Gastroesophageal sphincter (tissue), 4 donors: ENCODE data around the gene CCDC88C. TPM values are rescaled to one million over a fixed set of nuclear protein-coding genes. Genes with fewer than 3 reads are reported as not detected.
A peak's percentile ranks its signal among the peaks of the same experiment; 100 is the strongest.

Source experiments
- ATAC-seq: fragments of 150-250 bp; one replicate; pipeline ENCODE4 v1.9.1; 2016; ENCODE audit warnings: mild to moderate bottlenecking, moderate library complexity
- H3K27ac ChIP-seq, 4 donors: fragments of 200-600 bp; sonication (generic) in 3 of 4; 1 replicate in 3 of 4; 2 replicates in 1 of 4; pipeline ENCODE4 v1.5.1; 2016 to 2019
- H3K27me3 ChIP-seq: fragments of 200-600 bp; sonication (generic); one replicate; pipeline ENCODE4 v1.5.1; 2019
- H3K36me3 ChIP-seq, 2 donors: fragments of 200-600 bp; sonication (generic); one replicate each; pipeline ENCODE4 v1.5.1; 2019; ENCODE audit warnings: control low read depth in 1 of 2
- H3K4me1 ChIP-seq, 3 donors: fragments of 200-600 bp; sonication (generic); 1 replicate in 2 of 3; 2 replicates in 1 of 3; pipeline ENCODE4 v1.5.1; 2016 to 2019; ENCODE audit warnings: control low read depth in 2 of 3
- H3K4me3 ChIP-seq, 2 donors: fragments of 200-600 bp; sonication (generic); one replicate each; pipeline ENCODE4 v1.5.1; 2019; ENCODE audit warnings: mild to moderate bottlenecking in 1 of 2, moderate library complexity in 1 of 2
- H3K9me3 ChIP-seq, 3 donors: fragments of 200-600 bp; sonication (generic); one replicate each; pipeline ENCODE4 v1.5.1; 2017 to 2019; ENCODE audit warnings: control low read depth in 2 of 3
- CTCF ChIP-seq, 4 experiments: fragments of 200-600 bp in 2 of 4; fragments of 450-650 bp in 2 of 4; sonication (generic) in 1 of 4; IDR thresholded peaks; one replicate each; pipeline ENCODE4 v1.5.1; 2017 to 2019; ENCODE audit warnings: antibody characterized with exemption in 4 of 4, mild to moderate bottlenecking in 2 of 4, moderate library complexity in 2 of 4
- EP300 ChIP-seq: sonication (generic); formaldehyde crosslinking; IDR thresholded peaks from one replicate; pipeline ENCODE4 v1.6.1; 2017; ENCODE audit warnings: antibody characterized with exemption, mild to moderate bottlenecking
- POLR2A ChIP-seq, 2 donors: fragments of 450-650 bp; IDR thresholded peaks; one replicate each; pipeline ENCODE4 v1.6.1; 2017; ENCODE audit warnings: antibody characterized with exemption in 2 of 2, mild to moderate bottlenecking in 2 of 2, moderate library complexity in 1 of 2
- POLR2AphosphoS5 ChIP-seq: sonication (generic); formaldehyde crosslinking; IDR thresholded peaks from one replicate; pipeline ENCODE4 v1.6.1; 2017; ENCODE audit warnings: antibody characterized with exemption
- WGBS, 2 donors: methylation state at CpG; one replicate each; pipeline ENCODE4 v1.1.5; 2018; ENCODE audit warnings: low coverage in 1 of 2; 5-methylcytosine and 5-hydroxymethylcytosine counted together
- total RNA-seq, 4 donors: library from RNA; depleted of rRNA; stranded (reverse); fragments of >200 nt; gene quantifications; one replicate each; pipeline ENCODE4 v1.1.0, GENCODE V29; 2016

The CCDC88C gene
- total RNA-seq, 4 donors from 2014 or later: 2.0 to 10.1 (median 4.9) TPM

GRCh38 chr14:91231446-91231845, 186.2 kb downstream of the CCDC88C start:
- WGBS, 2 donors: 60 to 82% methylated on average over 2 to 3 of the region's 3 CpGs
- no peak for TF ChIP-seq CTCF (IDR thresholded peaks at IDR 0.05)
- TF ChIP-seq EP300: no peak
- TF ChIP-seq POLR2AphosphoS5: no peak
- no peak for TF ChIP-seq POLR2A (IDR thresholded peaks at IDR 0.05)
- Histone ChIP-seq H3K36me3 (peaks cover 0 to 57% of the 10 kb centered on the region in 2 donors), H3K4me3 (no peak overlapping the region), H3K9me3 (peaks cover 0 to 15% (median 0%) of the 10 kb centered on the region in 3 donors), H3K4me1 (no peaks in the 10 kb centered on the region), H3K27ac (peak overlapping the region in 3 of 4 donors; percentile 3 to 15 (median 11)), H3K27me3 (no peaks in the 10 kb centered on the region)
- ATAC-seq: peak; percentile 18

DNA sequence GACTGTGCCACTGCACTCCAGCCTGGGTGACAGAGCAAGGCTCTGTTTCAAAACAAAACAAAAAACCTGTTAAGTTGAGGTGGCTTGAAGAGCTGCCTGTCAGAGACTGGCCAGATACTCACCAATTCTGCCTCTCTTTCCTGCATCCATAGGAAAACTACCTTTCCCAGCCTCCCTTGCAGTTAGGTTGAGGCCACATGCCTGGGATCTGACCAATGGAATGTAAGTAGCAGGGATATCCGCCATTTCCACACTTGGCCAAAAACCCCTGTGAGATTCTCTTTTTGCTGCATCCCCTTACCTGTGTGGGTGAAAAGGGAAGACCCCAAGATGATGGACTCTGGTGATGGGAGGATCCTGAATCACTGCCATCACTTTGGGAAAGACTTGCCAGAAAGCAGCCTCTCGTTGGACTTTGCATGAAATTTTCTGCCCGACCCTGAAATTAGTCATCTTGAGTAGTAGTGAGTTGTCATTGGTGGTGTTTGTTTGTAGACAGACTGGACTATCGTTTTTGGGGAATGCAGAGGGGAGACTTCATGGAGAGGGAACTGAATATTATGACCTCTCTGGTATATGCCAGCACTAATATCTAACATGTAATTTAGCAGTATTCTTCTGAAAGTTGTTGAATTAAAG, 187.1 kb downstream of the CCDC88C start:
- Histone ChIP-seq H3K4me3 (no peak overlapping the region), H3K27me3 (no peaks in the 10 kb centered on the region), H3K9me3 (peaks cover 0 to 15% (median 0%) of the 10 kb centered on the region in 3 donors), H3K27ac (peak overlapping the region in 1 of 4 donors; percentile 11), H3K4me1 (no peaks in the 10 kb centered on the region), H3K36me3 (peaks cover 0 to 66% of the 10 kb centered on the region in 2 donors)
- TF ChIP-seq POLR2AphosphoS5 (no peak), EP300 (no peak), POLR2A (IDR thresholded peaks at IDR 0.05) (no peak), CTCF (IDR thresholded peaks at IDR 0.05) (no peak)
- no peak for ATAC-seq
- 67 to 83% methylated on average over 2 of the region's 4 CpGs for WGBS, 2 donors

DNA sequence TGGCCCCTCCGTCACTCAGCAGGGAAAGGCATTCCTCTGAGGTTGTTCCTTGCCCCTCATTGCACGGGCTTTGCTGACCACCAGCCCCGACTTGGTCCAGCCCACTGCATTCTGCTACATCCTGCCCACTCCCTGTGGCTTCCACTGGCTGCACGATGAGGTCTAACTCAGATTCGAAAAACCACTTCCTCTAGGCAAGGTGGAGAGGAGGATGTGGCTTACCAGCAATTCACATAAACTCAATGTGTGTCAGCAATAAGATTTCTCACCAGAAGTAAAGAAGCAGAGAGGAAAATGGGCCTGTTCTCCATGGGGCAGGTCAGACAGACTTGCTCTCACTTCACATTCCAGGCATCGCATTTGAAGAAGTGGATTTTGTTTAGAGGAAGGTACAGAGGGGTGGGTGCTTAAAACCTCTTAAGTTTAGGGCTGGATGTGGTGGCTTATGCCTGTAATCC, 187.8 kb downstream of the CCDC88C start:
- no peaks in the 10 kb centered on the region for H3K4me1 ChIP-seq
- ATAC-seq: no peak
- H3K27ac ChIP-seq: no peak overlapping the region
- peaks cover 0 to 74% of the 10 kb centered on the region in 2 donors for H3K36me3 ChIP-seq
- no peak overlapping the region for H3K4me3 ChIP-seq
- H3K27me3 ChIP-seq: no peaks in the 10 kb centered on the region
- TF ChIP-seq POLR2A (IDR thresholded peaks at IDR 0.05) (no peak), EP300 (no peak), POLR2AphosphoS5 (no peak), CTCF (IDR thresholded peaks at IDR 0.05) (no peak)
- 80% methylated on average over 2 of the region's 6 CpGs; no CpG with 5 or more reads in 1 of the 2 donors for WGBS, 2 donors
- H3K9me3 ChIP-seq: peaks cover 0 to 15% (median 0%) of the 10 kb centered on the region in 3 donors

DNA sequence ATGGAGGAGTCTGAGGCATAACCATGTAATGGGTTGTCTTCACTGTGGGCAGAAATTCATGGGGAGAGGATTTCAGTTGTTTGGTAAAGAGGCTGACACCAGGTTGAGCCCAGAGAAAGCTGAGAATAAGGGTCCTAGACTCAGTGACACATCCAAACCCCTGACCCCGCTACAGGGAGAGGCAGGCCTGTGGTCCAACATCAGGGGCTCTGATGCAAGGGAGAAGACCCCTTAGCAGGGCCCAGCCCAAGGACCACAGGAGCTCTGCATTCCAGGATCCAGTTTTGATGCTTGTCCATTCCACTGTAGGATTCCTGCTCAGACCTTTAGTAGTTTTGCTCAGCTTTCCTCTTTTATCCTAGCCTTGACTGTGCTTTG, 188.6 kb downstream of the CCDC88C start:
- TF ChIP-seq CTCF (IDR thresholded peaks at IDR 0.05): no peak
- no peak for ATAC-seq
- peaks cover 0 to 15% (median 0%) of the 10 kb centered on the region in 3 donors for H3K9me3 ChIP-seq
- no peaks in the 10 kb centered on the region for H3K27me3 ChIP-seq
- H3K27ac ChIP-seq: no peak overlapping the region
- no CpG with 5 or more reads among the region's 1 CpG for WGBS, 2 donors
- no peak overlapping the region for H3K4me3 ChIP-seq
- H3K4me1 ChIP-seq: no peaks in the 10 kb centered on the region
- peaks cover 0 to 78% of the 10 kb centered on the region in 2 donors for H3K36me3 ChIP-seq
